Stimulated activated CD8-positive, alpha-beta memory T cell treated with anti-CD3 and anti-CD28 coated beads, Interleukin-15, amount 100 ng/mL, for 4 hours (primary cell): ENCODE data around the gene UBR7.
A peak's percentile ranks its signal among the peaks of the same experiment; 100 is the strongest.
"Not testable (repeated sequence)": the region's sequence is repeated elsewhere in the genome, so short reads cannot be mapped to it uniquely, and the experiment has no call there.

Experiments used
- DNase-seq, 2 donors: peaks; one replicate each; pipeline ENCODE4 v3.0.0-alpha.2; 2020; ENCODE audit warnings: low read depth in 2 of 2

The UBR7 gene, protein sequence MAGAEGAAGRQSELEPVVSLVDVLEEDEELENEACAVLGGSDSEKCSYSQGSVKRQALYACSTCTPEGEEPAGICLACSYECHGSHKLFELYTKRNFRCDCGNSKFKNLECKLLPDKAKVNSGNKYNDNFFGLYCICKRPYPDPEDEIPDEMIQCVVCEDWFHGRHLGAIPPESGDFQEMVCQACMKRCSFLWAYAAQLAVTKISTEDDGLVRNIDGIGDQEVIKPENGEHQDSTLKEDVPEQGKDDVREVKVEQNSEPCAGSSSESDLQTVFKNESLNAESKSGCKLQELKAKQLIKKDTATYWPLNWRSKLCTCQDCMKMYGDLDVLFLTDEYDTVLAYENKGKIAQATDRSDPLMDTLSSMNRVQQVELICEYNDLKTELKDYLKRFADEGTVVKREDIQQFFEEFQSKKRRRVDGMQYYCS

DNA sequence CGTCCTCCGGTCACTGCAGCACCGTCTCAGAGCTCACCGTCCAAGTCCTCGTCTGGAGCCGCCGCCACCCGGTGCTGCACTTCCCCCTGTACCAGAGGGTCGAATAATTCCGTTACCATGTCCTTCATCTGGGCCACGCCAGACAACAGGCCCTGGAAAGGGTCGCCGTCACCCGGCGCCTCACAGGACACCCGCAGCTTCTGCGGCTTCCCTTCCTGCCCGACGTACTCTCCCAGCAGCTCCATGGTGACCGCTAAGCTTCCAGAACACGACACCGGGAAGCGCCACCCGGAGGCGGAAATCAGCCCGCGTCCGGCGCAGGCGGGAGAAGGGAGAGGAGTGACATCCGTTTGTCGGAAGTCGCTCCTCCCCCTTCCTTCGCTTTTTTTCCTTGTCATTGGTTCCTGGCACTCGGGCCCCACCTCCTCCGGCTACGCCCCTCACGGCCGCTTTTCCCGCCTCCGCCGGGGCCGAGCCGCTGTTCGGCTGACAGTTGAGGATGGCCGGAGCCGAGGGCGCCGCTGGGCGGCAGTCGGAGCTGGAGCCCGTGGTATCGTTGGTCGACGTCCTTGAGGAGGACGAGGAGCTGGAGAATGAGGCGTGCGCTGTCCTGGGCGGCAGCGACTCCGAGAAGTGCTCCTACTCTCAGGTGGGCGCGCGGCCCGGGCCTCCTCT is at the start of gene UBR7, which contains the start of gene GON7:
Gene UBR7 (plus strand): TSS at position 464 of the 675 bp plus-strand sequence. CDS start 36 bp downstream, at position 500.
Gene GON7 (minus strand): TSS at position 273 of the 675 bp plus-strand sequence. CDS start 28 bp downstream, at position 245.
- peak; percentile 68 to 70 for DNase-seq

DNA sequence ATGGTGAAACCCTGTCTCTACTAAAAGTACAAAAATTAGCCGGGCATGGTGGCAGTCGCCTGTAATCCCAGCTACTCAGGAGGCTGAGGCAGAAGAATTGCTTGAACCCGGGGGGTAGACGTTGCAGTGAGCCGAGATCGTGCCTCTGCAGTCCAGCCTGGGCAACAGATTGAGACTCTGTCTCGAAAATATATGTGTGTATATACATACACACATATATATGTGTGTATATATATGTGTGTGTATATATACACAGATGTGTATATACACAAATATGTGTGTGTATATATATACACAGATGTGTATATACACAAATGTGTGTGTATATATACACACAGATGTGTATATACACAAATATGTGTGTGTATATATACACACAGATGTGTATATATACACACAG is 48.7 kb upstream of the UBR7 start:
- DNase-seq, result not testable (repeated sequence)

DNA sequence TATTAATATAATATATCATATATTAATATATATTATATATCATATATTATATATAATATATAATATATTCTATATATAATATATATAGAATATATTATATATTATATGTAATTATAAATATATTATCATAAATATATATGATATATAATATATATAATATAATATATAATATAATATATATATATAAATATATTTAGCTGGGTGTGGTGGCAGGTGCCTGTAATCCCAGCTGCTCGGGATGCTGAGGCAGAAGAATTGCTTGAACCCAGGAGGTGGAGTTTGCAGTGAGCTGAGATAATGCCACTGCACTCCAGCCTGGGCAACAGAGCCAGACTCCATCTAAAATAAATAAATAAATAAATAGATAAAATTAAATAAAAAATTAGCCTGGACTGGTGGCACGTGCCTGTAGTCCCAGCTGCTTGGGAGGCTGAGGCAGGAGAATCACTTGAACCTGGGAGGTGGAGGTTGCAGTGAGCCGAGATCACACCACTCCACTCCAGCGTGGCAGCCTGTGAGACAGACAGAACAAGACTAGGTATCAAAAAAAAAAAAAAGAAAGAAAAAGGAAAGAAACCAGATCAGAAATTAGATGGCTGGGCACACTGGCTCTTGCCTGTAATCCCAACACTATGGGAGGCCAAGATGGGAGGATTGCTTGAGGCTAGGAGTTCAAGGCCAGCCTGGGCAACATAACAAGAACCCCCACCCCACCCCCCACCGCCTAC is 47.3 kb upstream of the UBR7 start:
- DNase-seq, result not testable (repeated sequence)

DNA sequence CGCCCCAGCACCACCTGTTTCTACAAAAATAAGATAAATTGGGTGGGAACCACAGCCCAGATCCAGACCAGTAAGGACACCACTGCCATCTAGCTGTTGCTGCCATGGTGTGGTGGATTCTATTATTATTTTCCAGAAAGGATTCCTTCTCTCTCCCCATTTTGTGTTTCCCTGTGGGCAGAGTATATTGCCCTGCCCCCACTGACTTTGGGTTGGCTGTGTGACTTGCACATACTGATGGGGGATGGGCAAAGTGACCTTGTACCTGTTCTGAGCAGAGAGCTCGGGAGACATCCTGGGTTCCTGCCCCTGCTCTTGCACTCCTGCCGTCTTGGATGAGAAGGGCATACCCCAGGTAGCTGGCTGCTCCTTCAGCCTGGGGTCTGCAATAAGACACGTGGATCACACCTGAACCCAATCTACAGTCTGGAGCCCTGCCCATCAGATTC is 46.7 kb upstream of the UBR7 start:
- DNase-seq, result no peak

DNA sequence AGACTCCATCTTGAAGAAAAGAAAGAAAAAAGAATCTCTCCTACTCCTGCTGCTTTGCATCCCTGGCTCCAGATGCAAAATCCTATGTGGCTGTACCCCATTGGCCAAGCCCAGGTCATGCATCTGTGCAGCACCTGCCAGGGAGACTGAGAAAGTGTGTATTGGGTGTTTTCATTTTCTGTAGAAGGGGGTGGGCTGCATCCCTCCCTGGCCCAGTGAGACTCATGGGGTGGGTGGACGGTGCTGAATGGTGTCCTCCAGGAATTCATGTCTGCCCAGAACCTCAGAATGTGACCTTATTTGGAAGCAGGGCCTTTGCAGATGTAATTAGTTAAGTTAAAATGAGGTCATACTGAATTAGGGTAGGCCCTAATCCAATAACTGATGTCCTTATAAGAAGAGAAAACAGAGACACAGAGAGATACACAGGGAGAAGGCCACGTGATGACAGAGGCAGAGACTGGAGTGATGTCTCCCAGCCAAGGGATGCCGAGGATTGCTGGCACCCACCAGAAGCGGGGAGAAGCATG is 45.6 kb upstream of the UBR7 start:
- no peak for DNase-seq

DNA sequence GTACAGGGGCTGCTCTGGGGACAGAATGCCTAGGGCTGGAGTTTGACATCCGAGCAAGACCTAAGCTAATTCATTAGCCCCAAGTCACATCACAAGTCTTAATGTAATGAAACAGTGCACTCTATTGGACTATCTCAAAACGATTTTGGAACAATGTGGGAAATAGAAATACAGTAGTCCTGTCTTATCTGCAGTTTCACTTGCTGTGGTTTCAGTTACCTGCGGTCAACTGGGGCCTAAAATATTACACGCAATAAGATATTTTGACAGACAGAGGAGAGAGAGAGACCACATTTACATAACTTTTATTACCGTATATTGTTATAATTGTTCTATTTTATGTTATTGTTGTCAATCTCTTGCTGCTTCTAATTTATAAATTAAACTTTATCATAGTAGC is 43.5 kb upstream of the UBR7 start:
- DNase-seq, result no peak

DNA sequence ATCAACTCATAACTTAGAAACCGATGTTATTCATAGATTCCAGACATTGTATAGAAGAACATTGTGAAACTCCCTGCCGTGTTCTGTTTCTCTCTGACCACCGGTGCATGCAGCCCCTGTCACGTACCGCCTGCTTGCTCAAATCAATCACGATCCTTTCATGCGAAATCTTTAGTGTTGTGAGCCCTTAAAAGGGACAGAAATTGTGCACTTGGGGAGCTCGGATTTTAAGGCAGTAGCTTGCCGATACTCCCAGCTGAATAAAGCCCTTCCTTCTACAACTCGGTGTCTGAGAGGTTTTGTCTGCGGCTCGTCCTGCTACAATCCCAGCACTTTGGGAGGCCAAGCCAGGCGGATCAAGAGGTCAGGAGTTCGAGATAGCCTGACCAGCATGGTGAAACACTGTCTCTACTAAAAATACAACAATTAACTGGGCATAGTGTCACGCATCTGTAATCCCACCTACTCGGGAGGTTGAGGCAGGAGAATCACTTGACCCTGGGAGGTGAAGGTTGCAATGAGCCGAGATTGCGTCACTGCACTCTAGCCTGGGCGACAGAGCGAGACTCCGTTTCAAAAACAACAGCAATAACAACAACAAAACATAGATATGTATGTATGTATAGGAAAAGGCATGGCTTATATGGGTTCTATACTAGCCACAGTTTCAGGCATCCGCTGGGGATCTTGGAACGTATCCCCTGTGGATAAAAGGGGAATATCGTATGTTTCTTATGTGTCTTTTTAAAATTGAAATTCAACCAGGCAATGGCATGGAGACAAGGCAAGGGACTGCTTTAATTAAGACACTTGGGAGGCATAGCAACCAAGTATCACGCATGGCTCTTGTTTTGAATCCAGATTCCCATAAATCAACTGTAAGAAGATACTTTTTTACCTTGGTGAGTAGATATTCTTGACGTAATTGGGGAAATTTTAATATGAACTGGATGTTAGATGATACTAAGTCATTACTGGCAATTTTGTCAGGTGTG is 41.5 kb upstream of the UBR7 start:
- not testable (repeated sequence) for DNase-seq

DNA sequence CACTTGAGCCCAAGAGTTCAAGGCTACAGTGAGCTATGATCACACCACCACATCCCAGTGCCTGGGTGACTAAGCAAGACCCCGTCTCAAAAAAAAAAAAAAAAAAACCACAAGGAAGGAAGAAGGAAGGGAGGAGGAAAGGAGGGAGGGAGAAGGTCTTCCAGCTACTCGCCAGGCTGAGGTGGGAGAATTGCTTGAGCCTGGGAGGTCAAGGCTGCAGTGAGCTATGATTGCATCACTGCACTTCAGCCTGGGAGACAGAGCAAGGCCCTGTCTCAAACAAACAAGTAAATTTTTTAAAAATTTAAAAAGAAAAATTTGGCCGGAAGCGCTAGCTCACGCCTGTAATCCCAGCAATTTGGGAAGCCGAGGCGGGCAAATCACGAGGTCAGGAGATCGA is 38.4 kb upstream of the UBR7 start:
- DNase-seq, result not testable (repeated sequence)

DNA sequence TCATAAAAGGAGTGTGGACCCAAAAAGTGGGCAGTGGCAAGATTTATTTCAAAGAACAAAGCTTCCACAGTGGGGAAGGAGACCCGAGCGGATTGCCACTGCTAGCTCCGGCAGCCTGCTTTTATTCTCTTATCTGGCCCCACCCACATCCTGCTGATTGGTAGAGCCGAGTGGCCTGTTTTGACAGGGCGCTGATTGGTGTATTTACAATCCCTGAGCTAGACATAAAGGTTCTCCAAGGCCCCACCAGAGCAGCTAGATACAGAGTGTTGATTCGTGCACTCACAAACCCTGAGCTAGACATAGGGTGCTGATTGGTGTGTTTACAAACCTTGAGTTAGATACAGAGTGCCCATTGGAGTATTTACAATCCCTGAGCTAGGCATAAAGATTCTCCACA is 37.4 kb upstream of the UBR7 start:
- DNase-seq, result not testable (repeated sequence)

DNA sequence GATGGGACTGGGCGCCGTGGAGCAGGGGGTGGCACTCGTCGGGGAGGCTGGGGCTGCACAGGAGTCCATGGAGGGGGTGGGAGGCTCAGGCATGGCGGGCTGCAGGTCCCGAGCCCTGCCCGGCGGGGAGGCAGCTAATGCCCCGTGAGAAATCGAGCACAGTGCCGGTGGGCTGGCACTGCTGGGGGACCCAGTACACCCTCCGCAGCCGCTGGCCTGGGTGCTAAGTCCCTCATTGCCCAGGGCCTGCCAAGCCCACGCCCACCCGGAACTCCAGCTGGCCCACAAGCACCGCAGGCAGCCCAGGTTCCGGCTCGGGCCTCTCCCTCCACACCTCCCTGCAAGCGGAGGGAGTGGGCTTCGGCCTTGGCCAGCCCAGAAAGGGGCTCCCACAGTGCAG is 36.9 kb upstream of the UBR7 start:
- DNase-seq, result not testable (repeated sequence)

DNA sequence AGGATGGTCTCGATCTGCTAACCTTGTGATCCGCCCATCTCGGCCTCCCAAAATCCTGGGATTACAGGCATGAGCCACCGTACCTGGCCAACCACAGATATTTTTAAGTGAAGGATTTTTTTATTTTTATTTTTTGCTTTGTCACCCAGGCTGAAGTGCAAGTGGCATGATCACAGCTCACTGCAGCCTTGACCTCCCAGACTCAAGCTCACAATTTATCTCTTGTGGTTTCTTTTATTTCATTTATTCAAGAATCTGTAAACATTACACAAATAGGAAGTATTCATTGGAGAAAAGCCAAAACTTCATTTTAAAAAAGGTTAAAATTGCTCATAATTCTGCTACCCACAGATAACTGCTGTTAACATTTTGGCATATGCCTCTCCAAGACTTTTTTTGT is 35.7 kb upstream of the UBR7 start:
- DNase-seq, result no peak

DNA sequence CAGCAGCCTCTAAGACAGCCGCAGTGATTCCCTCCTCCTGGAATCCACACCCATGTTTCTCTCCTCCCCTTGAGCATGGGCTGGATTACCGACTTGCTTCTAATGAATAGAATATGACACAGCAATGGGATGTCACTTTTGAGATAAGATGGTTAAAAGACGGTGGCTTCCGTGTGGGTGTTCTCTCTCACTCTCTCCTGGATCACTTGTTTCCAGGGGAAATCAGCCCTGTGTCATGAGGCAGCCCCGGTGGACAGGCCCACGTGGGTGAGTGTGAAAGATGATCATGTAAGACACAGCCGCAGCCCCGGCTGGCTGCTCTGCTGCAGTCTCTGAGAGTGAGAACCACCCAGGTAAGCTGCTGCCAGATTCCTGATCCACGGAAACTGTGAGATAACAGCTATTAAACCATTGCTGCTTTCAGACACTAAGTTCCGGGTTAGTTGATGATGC is 33.1 kb upstream of the UBR7 start:
- DNase-seq, result no peak

DNA sequence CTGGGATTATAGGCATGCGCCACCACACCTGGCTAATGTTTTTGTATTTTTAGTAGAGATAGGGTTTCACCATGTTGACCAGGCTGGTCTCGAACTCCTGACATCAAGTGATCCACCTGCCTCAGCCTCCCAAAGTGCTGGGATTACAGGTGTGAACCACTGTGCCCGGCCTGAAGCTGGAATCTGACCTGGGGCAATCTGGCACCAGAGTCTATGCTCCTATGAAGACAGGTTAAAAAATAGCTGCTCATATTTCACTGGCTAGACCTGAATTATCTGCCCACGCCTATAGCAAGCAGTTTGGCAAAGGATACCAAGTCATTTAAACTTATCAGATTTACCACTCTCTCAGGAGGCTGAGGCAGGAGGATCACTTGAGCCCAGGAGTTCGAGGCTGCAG is 32.3 kb upstream of the UBR7 start:
- not testable (repeated sequence) for DNase-seq

DNA sequence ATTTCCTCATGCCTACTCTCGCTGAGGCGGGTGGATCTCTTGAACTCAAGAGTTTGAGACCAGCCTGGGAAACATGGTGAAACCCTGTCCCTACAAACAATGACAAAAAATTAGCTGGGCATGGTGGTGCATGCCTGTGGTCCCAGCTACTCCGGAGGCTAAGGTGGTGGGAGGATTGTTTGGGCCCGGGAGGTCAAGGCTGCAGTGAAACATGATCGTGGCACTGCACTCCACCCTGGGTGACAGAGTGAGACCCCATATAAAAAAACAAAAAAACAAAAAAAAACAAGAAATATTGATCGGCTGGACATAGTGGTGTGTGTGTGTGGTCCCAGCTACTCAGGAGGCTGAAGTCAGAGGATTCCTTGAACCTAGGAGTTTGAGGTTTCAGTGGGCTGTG is 31.6 kb upstream of the UBR7 start:
- DNase-seq, result no peak

DNA sequence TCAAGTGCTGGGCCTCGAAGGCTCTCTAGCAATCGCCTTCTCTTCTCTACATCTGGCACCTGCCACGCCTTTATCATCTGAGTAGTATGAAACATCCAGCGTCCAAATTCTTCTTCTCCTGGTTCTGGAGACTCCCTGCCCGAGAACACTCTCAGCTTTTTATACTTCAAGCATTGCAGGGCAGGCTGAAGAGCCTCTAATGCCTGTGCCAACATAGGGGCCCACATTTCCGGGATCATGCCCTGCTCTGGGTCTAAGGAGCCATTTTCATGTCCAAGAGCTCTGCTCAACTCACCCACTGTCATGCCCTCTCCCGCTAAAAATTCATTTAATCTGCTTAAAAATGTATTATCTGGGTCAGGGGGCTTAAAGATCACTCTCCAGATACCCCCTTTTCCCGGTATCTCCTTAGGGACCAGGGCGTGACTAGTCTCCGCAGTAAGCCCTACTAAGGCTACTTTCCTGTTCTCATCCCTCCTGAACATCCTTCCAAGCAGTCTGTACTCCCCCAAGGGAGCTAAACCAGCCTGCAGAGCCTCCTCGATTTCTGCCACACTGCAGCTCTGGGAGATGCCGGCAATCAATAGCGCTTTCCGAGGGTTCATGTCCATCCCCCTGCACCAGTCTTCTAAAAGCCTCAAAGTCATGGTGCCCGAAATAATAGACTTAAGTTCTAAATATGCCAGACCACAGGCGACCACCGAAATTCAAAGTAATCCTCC is 23.3 kb upstream of the UBR7 start:
- no peak for DNase-seq

DNA sequence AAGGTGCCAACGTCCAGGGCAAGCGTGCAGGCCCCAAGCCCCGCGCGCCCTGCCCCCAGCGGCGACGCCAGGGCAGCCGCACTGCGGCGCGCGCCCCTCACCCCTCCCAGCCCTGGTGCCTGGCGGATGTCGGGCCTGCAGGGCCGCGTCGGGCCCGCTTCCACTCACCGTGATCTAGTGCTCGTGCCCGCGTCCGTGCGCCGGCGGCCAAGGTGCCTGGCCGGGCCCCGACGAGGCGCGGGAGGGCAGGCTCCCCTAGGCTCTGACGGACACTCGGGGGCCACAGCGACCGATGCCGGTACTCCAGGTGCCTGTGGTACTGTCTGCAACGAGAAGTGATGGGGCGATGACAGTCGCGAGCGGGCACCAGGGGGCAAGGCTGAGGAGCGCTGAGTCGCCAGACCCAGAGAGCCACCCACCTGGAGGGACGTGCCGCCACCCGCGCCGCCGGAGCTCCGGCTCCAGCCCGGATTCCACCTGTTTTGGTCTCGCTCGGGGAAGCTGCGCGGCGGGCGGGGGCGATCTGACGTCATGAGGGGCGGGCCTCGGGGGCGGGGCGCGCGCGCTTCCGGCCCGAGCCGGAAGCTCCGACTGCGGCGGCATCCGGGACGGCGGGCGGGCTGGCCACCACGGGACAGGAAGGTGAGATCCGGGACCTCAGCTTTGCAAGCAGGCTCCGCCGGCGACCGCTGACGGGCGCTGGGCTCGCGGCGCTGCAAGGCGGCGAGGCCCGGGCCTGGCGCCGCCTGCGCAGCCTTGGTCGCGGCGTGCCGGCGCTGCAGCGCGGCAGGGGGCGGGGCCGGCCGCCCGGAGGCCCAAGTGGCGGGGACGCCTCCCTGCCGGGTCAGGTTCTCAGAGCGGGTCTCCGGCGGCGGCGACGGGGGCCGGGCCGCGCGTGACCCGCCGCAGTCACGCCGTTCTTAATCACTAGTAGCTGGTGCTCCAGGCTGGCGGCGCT is 22.4 kb upstream of the UBR7 start, which contains the start of the genes LYSET and MOAP1:
Gene LYSET (plus strand): TSS at position 927 of the 958 bp plus-strand sequence. CDS start 89 bp downstream, outside the sequence.
Gene MOAP1 (minus strand): TSS at position 507 of the 958 bp plus-strand sequence. CDS start 655 bp downstream, outside the sequence.
- peak; percentile 76 to 79 for DNase-seq

DNA sequence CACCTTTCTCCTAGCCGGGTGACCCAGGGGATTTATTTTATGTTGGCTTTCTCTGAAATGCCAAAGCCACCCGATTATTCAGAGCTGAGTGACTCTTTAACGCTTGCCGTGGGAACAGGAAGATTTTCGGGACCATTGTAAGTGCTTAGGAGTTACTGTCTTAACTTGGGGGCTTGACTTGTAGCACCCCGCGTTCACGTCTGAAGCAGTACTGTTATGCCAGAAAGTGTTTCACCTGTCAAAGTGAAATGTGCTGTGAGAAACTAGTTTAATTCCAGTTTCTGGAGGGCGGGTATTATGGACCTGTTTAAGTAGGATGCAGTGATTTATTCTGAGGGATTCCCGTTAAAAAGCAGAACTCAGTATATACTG is 21.7 kb upstream of the UBR7 start:
- no peak for DNase-seq

DNA sequence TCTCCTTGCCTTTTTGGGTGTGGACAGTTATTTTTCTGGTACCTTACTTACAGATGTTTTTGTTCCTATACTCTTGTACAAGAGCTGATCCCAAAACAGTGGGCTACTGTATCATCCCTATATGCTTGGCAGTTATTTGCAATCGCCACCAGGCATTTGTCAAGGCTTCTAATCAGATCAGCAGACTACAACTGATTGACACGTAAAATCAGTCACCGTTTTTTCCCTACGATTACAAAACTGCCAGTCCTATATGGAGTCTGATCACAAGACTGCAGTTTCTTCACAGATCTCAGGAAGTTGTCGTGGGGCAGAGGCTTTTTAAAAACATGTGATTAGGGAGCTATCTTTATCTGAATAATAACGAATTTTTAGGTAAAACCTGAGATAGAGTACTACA is 20.6 kb upstream of the UBR7 start:
- DNase-seq, result no peak

DNA sequence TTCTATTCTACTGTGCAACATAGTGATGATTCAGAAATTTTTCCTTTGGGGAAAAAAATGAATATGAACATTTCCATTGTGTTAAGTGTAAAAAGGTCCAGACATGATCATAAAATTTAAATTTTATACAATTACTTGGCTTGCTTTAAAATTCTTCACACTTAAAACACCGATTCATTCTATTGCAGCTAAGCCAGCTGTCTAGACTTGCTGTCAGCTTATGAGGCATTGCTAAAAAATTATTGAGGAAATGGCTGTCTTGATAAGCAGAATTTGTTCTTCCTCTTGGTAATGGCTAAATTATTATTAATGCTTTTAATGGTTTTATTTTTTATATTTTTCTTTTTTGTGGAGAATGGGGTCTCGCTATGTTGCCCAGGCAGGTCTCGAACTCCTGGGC is 20.1 kb upstream of the UBR7 start:
- DNase-seq, result no peak
